Measurements from ENCODE around the gene AKAP7. TPM values are rescaled to one million over a fixed set of nuclear protein-coding genes. Genes with fewer than 3 reads are reported as not detected.

The AKAP7 gene
- total RNA-seq, 1 donor from 2014 or later, result 15.5 TPM

- H3K36me3 Mint-ChIP-seq, result no peaks in the 10 kb centered on the region
- H3K4me3 Mint-ChIP-seq, result no peak overlapping the region
- no peak for DNase-seq (ENCODE audit: low spot score)
These were observed 95.8 kb downstream of the AKAP7 start for GRCh38 chr6:131231103-131231502.

GRCh38 chr6:131231891-131232290, 96.6 kb downstream of the AKAP7 start:
- H3K27ac ChIP-seq, result no peak overlapping the region
- H2AFZ ChIP-seq (replicated peaks), result no peak overlapping the region
- no peak overlapping the region for H3K4me3 ChIP-seq
- H3K36me3 ChIP-seq, result no peaks in the 10 kb centered on the region
- no peaks in the 10 kb centered on the region for H3K79me2 ChIP-seq (ENCODE audit: low read depth)
- H3F3A ChIP-seq (ENCODE audit: low read depth), result no peaks in the 10 kb centered on the region
- Mint-ChIP-seq H3K4me3 (no peak overlapping the region), H3K27ac (no peak overlapping the region), H3K27me3 (ENCODE audit: insufficient read depth, low read depth) (no peaks in the 10 kb centered on the region), H3K9me3 (peaks cover 4% of the 10 kb centered on the region), H3K36me3 (no peaks in the 10 kb centered on the region), H3K4me1 (peaks cover 13% of the 10 kb centered on the region)
- no peaks in the 10 kb centered on the region for H3K9me3 ChIP-seq (ENCODE audit: low read depth)
- H3K9ac ChIP-seq, result no peak overlapping the region
- no peak for TF ChIP-seq EZH2 (IDR thresholded peaks at IDR 0.05)
- TF ChIP-seq EZH2phosphoT487 (IDR thresholded peaks at IDR 0.05), result no peak
- no peak for TF ChIP-seq CTCF (IDR thresholded peaks at IDR 0.05)
- H4K20me1 ChIP-seq (ENCODE audit: low read depth), result no peaks in the 10 kb centered on the region
- DNase-seq (ENCODE audit: low spot score), result no peak
- H3K27me3 ChIP-seq, result no peaks in the 10 kb centered on the region
- no peak overlapping the region for H3K4me2 ChIP-seq
- H3K4me1 ChIP-seq, result peaks cover 8% of the 10 kb centered on the region

More at GRCh38 chr6:131231103-131231502, 95.8 kb downstream of the AKAP7 start:
- Histone ChIP-seq H3K27me3 (no peaks in the 10 kb centered on the region), H3K4me2 (no peak overlapping the region), H3K4me3 (no peak overlapping the region), H3K9ac (no peak overlapping the region), H3K36me3 (no peaks in the 10 kb centered on the region), H3K4me1 (peaks cover 8% of the 10 kb centered on the region), H3K9me3 (ENCODE audit: low read depth) (no peaks in the 10 kb centered on the region), H3K27ac (no peak overlapping the region), H3F3A (ENCODE audit: low read depth) (no peaks in the 10 kb centered on the region), H4K20me1 (ENCODE audit: low read depth) (no peaks in the 10 kb centered on the region), H3K79me2 (ENCODE audit: low read depth) (no peaks in the 10 kb centered on the region), H2AFZ (replicated peaks) (no peak overlapping the region)
- H3K4me1 Mint-ChIP-seq, result peaks cover 13% of the 10 kb centered on the region
- no peaks in the 10 kb centered on the region for H3K27me3 Mint-ChIP-seq (ENCODE audit: insufficient read depth, low read depth)
- TF ChIP-seq CTCF (IDR thresholded peaks at IDR 0.05), result no peak
- no peak for TF ChIP-seq EZH2phosphoT487 (IDR thresholded peaks at IDR 0.05)
- no peak for TF ChIP-seq EZH2 (IDR thresholded peaks at IDR 0.05)
- no peak overlapping the region for H3K27ac Mint-ChIP-seq
- no peaks in the 10 kb centered on the region for H3K9me3 Mint-ChIP-seq

GRCh38 chr6:131244942-131245341, 109.7 kb downstream of the AKAP7 start:
- DNase-seq (ENCODE audit: low spot score), result no peak
- H3K27me3 ChIP-seq, result no peaks in the 10 kb centered on the region
- no peaks in the 10 kb centered on the region for H3K36me3 ChIP-seq
- Mint-ChIP-seq H3K36me3 (peaks cover 3% of the 10 kb centered on the region), H3K27me3 (ENCODE audit: insufficient read depth, low read depth) (no peaks in the 10 kb centered on the region), H3K4me1 (peaks cover 4% of the 10 kb centered on the region), H3K27ac (no peak overlapping the region), H3K4me3 (no peak overlapping the region), H3K9me3 (peaks cover 8% of the 10 kb centered on the region)
- no peaks in the 10 kb centered on the region for H3F3A ChIP-seq (ENCODE audit: low read depth)
- H3K9ac ChIP-seq, result no peak overlapping the region
- no peaks in the 10 kb centered on the region for H3K4me1 ChIP-seq
- no peak overlapping the region for H3K27ac ChIP-seq
- no peaks in the 10 kb centered on the region for H3K79me2 ChIP-seq (ENCODE audit: low read depth)
- H3K4me3 ChIP-seq, result no peak overlapping the region
- H3K9me3 ChIP-seq (ENCODE audit: low read depth), result no peaks in the 10 kb centered on the region
- no peaks in the 10 kb centered on the region for H4K20me1 ChIP-seq (ENCODE audit: low read depth)
- H3K4me2 ChIP-seq, result no peak overlapping the region
- H2AFZ ChIP-seq (replicated peaks), result no peak overlapping the region
- TF ChIP-seq EZH2 (IDR thresholded peaks at IDR 0.05), result no peak
- TF ChIP-seq EZH2phosphoT487 (IDR thresholded peaks at IDR 0.05), result no peak
- TF ChIP-seq CTCF (IDR thresholded peaks at IDR 0.05), result no peak
